HepG2 (cell line): ENCODE measurements around the gene PPY. TPM values are rescaled to one million over a fixed set of nuclear protein-coding genes. Genes with fewer than 3 reads are reported as not detected.

Experiments used
- ARID5B ChIP-seq: IDR thresholded peaks from 2 replicates; pipeline ENCODE4 v1.4.0; 2020; ENCODE audit warnings: mild to moderate bottlenecking, missing genetic modification reagents
- ARNTL ChIP-seq: sonication (generic); formaldehyde crosslinking; IDR thresholded peaks from 2 replicates; pipeline ENCODE4 v1.4.0; 2020; ENCODE audit warnings: mild to moderate bottlenecking, missing genetic modification reagents
- ATF3 ChIP-seq: sonication (generic); formaldehyde crosslinking; IDR thresholded peaks from 2 replicates; pipeline ENCODE4 v1.4.0; 2020; ENCODE audit warnings: missing genetic modification reagents
- BHLHE40 ChIP-seq: IDR thresholded peaks from 2 replicates; pipeline ENCODE4 v1.6.1; 2011; ENCODE audit warnings: low read length, improper control_type of control experiment
- HOXA5 ChIP-seq: sonication (generic); formaldehyde crosslinking; IDR thresholded peaks from 2 replicates; pipeline ENCODE4 v1.4.0; 2020; ENCODE audit warnings: missing genetic modification reagents
- KMT2A ChIP-seq: sonication (generic); formaldehyde crosslinking; IDR thresholded peaks from 2 replicates; pipeline ENCODE4 v1.4.0; 2020; ENCODE audit warnings: missing genetic modification reagents
- NR2F1 ChIP-seq, 2 experiments: fragments of 450-650 bp in 1 of 2; formaldehyde crosslinking in 1 of 2; IDR thresholded peaks; 2 replicates each; pipeline versions ENCODE4 v1.5.0 to v1.6.1; 2016 to 2020; ENCODE audit warnings: mild to moderate bottlenecking in 1 of 2, missing compliant biosample characterization in 1 of 2, missing genetic modification reagents in 1 of 2, moderate library complexity in 1 of 2
- NR2F6 ChIP-seq, 2 experiments: IDR thresholded peaks; 2 replicates each; pipeline ENCODE4 v1.6.1; 2016; ENCODE audit warnings: antibody characterized with exemption in 1 of 2, mild to moderate bottlenecking in 1 of 2
- PCBP1 ChIP-seq: fragments of 200-400 bp; formaldehyde crosslinking; IDR thresholded peaks from 2 replicates; pipeline ENCODE4 v1.6.1; 2017; ENCODE audit warnings: mild to moderate bottlenecking, low read depth, low read length, borderline replicate concordance
- PITX1 ChIP-seq: sonication (generic); formaldehyde crosslinking; IDR thresholded peaks from 2 replicates; pipeline ENCODE4 v1.5.1; 2020; ENCODE audit warnings: mild to moderate bottlenecking, missing genetic modification reagents
- PTBP1 ChIP-seq: fragments of 200-400 bp; formaldehyde crosslinking; IDR thresholded peaks from 2 replicates; pipeline ENCODE4 v1.6.1; 2018; ENCODE audit warnings: low read length, low read depth; ENCODE audit not compliant: poor library complexity, severe bottlenecking
- RXRA ChIP-seq: sonication (generic); formaldehyde crosslinking; IDR thresholded peaks from 2 replicates; pipeline ENCODE4 v1.5.1; 2020; ENCODE audit warnings: missing genetic modification reagents
- SALL1 ChIP-seq: sonication (generic); formaldehyde crosslinking; IDR thresholded peaks from 2 replicates; pipeline ENCODE4 v1.8.0; 2022; ENCODE audit warnings: mild to moderate bottlenecking, missing genetic modification reagents
- SALL2 ChIP-seq: sonication (generic); formaldehyde crosslinking; IDR thresholded peaks from 2 replicates; pipeline ENCODE4 v1.8.1; 2023; ENCODE audit warnings: mild to moderate bottlenecking, missing genetic modification reagents, inconsistent platforms
- SOX13 ChIP-seq, 3 experiments: fragments of 450-650 bp in 1 of 3; sonication (generic) in 1 of 3; formaldehyde crosslinking in 1 of 3; IDR thresholded peaks in 2 of 3; conservative IDR thresholded peaks in 1 of 3; 2 replicates each; pipeline versions ENCODE4 v1.5.0 to v1.6.1; 2016 to 2020; ENCODE audit warnings: antibody characterized with exemption in 1 of 3, mild to moderate bottlenecking in 1 of 3, missing compliant biosample characterization in 1 of 3, missing genetic modification reagents in 1 of 3, moderate library complexity in 1 of 3
- SOX5 ChIP-seq: IDR thresholded peaks from 2 replicates; pipeline ENCODE4 v1.6.1; 2016; ENCODE audit warnings: borderline replicate concordance
- TAF15 ChIP-seq: fragments of 200-400 bp; formaldehyde crosslinking; IDR thresholded peaks from one replicate; pipeline ENCODE4 v1.6.1; 2018; ENCODE audit warnings: mild to moderate bottlenecking, low read depth, low read length; ENCODE audit not compliant: poor library complexity, severe bottlenecking
- TBP ChIP-seq: sonication (generic); formaldehyde crosslinking; IDR thresholded peaks from 2 replicates; pipeline ENCODE4 v1.5.0; 2020; ENCODE audit warnings: missing genetic modification reagents
- TSC22D2 ChIP-seq: sonication (generic); formaldehyde crosslinking; IDR thresholded peaks from 2 replicates; pipeline ENCODE4 v1.5.1; 2020; ENCODE audit warnings: missing genetic modification reagents, mild to moderate bottlenecking, borderline replicate concordance
- USF2 ChIP-seq, 2 experiments: sonication (generic) in 1 of 2; formaldehyde crosslinking in 1 of 2; IDR thresholded peaks; 2 replicates each; pipeline versions ENCODE4 v1.5.1 to v1.6.1; 2011 to 2020; ENCODE audit warnings: borderline replicate concordance in 1 of 2, low read depth in 1 of 2, low read length in 1 of 2, mild to moderate bottlenecking in 1 of 2, missing genetic modification reagents in 1 of 2, moderate library complexity in 1 of 2
- ZNF263 ChIP-seq: sonication (generic); formaldehyde crosslinking; IDR thresholded peaks from 2 replicates; pipeline ENCODE4 v1.4.0; 2020; ENCODE audit warnings: missing genetic modification reagents
- ZNF891 ChIP-seq: sonication (generic); formaldehyde crosslinking; IDR thresholded peaks from 2 replicates; pipeline ENCODE4 v1.5.0; 2020; ENCODE audit warnings: mild to moderate bottlenecking, missing genetic modification reagents
- polyA plus RNA-seq, 8 experiments: library from polyadenylated mRNA; depleted of rRNA in 3 of 8; stranded (reverse) in 7 of 8; unstranded in 1 of 8; fragments of >200 nt; fragmentation: Illumina TruSeq in 4 of 8; extraction: Trizol in 4 of 8; gene quantifications; 2 replicates each; pipeline versions ENCODE4 v1.2.1 to v1.2.3, GENCODE V29; 2011 to 2016; ENCODE audit warnings: low read depth in 4 of 8, missing spikeins in 1 of 8, mixed read lengths in 1 of 8; ENCODE audit not compliant: insufficient read depth in 1 of 8
- total RNA-seq, 5 experiments: library from RNA; depleted of rRNA; stranded (reverse); fragments of >200 nt; fragmentation: Illumina TruSeq; extraction: Trizol; gene quantifications; 2 replicates each; pipeline ENCODE4 v1.2.3, GENCODE V29; 2016; ENCODE audit warnings: low read depth in 1 of 5

Gene PPY
- total and polyA plus RNA-seq, 2 of the 13 experiments (the other 11 are each of a cell fraction or from before 2014, with no cell fraction given) = not detected

GRCh38 chr17:43927060-43927864 is 15.0 kb downstream of the PPY start (continued):
- peak; percentile 78 for TF ChIP-seq PITX1 (CRISPR knock-in tag)
- peak; percentile 88 for TF ChIP-seq BHLHE40
- no peak for TF ChIP-seq TAF15
- TF ChIP-seq PTBP1 = peak; percentile 33
- peak; percentile 31; the same call in 1 of the 2 replicates for TF ChIP-seq SALL1 (CRISPR knock-in tag)
- no peak for TF ChIP-seq ZNF891
- no peak for TF ChIP-seq ARNTL (CRISPR knock-in tag)
- no peak for TF ChIP-seq KMT2A (CRISPR knock-in tag)
- TF ChIP-seq USF2 (IDR thresholded peaks at IDR 0.05; ENCODE audit: low read depth, low read length) = 0 out of 2 replicates have a peak, but pooled peaks have one; percentile 10
- TF ChIP-seq USF2 (CRISPR knock-in tag; IDR thresholded peaks at IDR 0.05; ENCODE audit: borderline replicate concordance) = no peak
- peak; percentile 51; the same call in 1 of the 2 replicates for TF ChIP-seq RXRA (CRISPR knock-in tag)
- no peak for TF ChIP-seq TBP (CRISPR knock-in tag)
- TF ChIP-seq SOX5 (CRISPR knock-in tag) = peak; percentile 82
- TF ChIP-seq ARID5B (CRISPR knock-in tag) = peak; percentile 32; the same call in 1 of the 2 replicates
- no peak for TF ChIP-seq PCBP1
- TF ChIP-seq SALL2 (CRISPR knock-in tag) = no peak
- TF ChIP-seq ATF3 = no peak
- peak in 1 of 2 experiments; percentile 50; a peak in 1 of 4 replicates for TF ChIP-seq NR2F1 (CRISPR knock-in tag; IDR thresholded peaks at IDR 0.05)
- peak; percentile 22; the same call in 1 of the 2 replicates for TF ChIP-seq NR2F6 (IDR thresholded peaks at IDR 0.05)
- TF ChIP-seq NR2F6 (CRISPR knock-in tag; IDR thresholded peaks at IDR 0.05) = 0 out of 2 replicates have a peak, but pooled peaks have one; percentile 14
- no peak for TF ChIP-seq TSC22D2 (CRISPR knock-in tag)
- peak; percentile 55; the same call in 1 of the 2 replicates for TF ChIP-seq ZNF263 (CRISPR knock-in tag)
- no peak for TF ChIP-seq SOX13 (IDR thresholded peaks at IDR 0.05)
- TF ChIP-seq SOX13 (CRISPR knock-in tag; conservative IDR thresholded peaks at IDR 0.05 in 1 of 2, IDR thresholded peaks at IDR 0.05 in 1 of 2) = peak in 1 of 2 experiments; percentile 61; a peak in 2 of 4 replicates
- no peak for TF ChIP-seq HOXA5 (CRISPR knock-in tag)
